Measurements from ENCODE around the gene SRP72. TPM values are rescaled to one million over a fixed set of nuclear protein-coding genes. Genes with fewer than 3 reads are reported as not detected.

SRP72 gene
- total RNA-seq, 1 donor from 2014 or later: 142 TPM

- H3K36me3 Mint-ChIP-seq (ENCODE audit: low read depth, unreplicated experiment): no peaks in the 10 kb centered on the region
- H3K4me3 Mint-ChIP-seq (ENCODE audit: unreplicated experiment): peak overlapping the region; percentile 81
- H3K9me3 Mint-ChIP-seq (ENCODE audit: unreplicated experiment): no peaks in the 10 kb centered on the region
- no peak overlapping the region for H3K27ac Mint-ChIP-seq (ENCODE audit: unreplicated experiment)
- H3K4me1 Mint-ChIP-seq (ENCODE audit: unreplicated experiment): no peaks in the 10 kb centered on the region
- DNase-seq (ENCODE audit: low spot score): peak; percentile 87
- H3K27me3 Mint-ChIP-seq (ENCODE audit: unreplicated experiment): peaks cover 9% of the 10 kb centered on the region
- no peak for TF ChIP-seq CTCF (IDR thresholded peaks at IDR 0.05; ENCODE audit: unreplicated experiment)
These were observed 63.1 kb downstream of the SRP72 start for GRCh38 chr4:56530269-56531148.

- no peaks in the 10 kb centered on the region for H3K9me3 Mint-ChIP-seq (ENCODE audit: unreplicated experiment)
- TF ChIP-seq CTCF (IDR thresholded peaks at IDR 0.05; ENCODE audit: unreplicated experiment): no peak
- H3K4me3 Mint-ChIP-seq (ENCODE audit: unreplicated experiment): no peak overlapping the region
- H3K36me3 Mint-ChIP-seq (ENCODE audit: low read depth, unreplicated experiment): no peaks in the 10 kb centered on the region
- H3K27me3 Mint-ChIP-seq (ENCODE audit: unreplicated experiment): peaks cover 9% of the 10 kb centered on the region
- H3K4me1 Mint-ChIP-seq (ENCODE audit: unreplicated experiment): no peaks in the 10 kb centered on the region
- DNase-seq (ENCODE audit: low spot score): no peak
- no peak overlapping the region for H3K27ac Mint-ChIP-seq (ENCODE audit: unreplicated experiment)
These were observed 63.8 kb downstream of the SRP72 start for GRCh38 chr4:56531149-56531770.

- Mint-ChIP-seq H3K27ac (ENCODE audit: unreplicated experiment) (no peak overlapping the region), H3K4me1 (ENCODE audit: unreplicated experiment) (no peaks in the 10 kb centered on the region), H3K4me3 (ENCODE audit: unreplicated experiment) (no peak overlapping the region), H3K9me3 (ENCODE audit: unreplicated experiment) (no peaks in the 10 kb centered on the region), H3K36me3 (ENCODE audit: low read depth, unreplicated experiment) (no peaks in the 10 kb centered on the region), H3K27me3 (ENCODE audit: unreplicated experiment) (peaks cover 9% of the 10 kb centered on the region)
- no peak for TF ChIP-seq CTCF (IDR thresholded peaks at IDR 0.05; ENCODE audit: unreplicated experiment)
- DNase-seq (ENCODE audit: low spot score): no peak
These were observed 64.4 kb downstream of the SRP72 start for GRCh38 chr4:56531823-56532222.

GRCh38 chr4:56532239-56532638 lies 64.8 kb downstream of the SRP72 start:
- H3K27ac Mint-ChIP-seq (ENCODE audit: unreplicated experiment): no peak overlapping the region

More at GRCh38 chr4:56532239-56532638, 64.8 kb downstream of the SRP72 start:
- no peaks in the 10 kb centered on the region for H3K36me3 Mint-ChIP-seq (ENCODE audit: low read depth, unreplicated experiment)
- no peak for DNase-seq (ENCODE audit: low spot score)
- H3K4me1 Mint-ChIP-seq (ENCODE audit: unreplicated experiment): no peaks in the 10 kb centered on the region
- no peak for TF ChIP-seq CTCF (IDR thresholded peaks at IDR 0.05; ENCODE audit: unreplicated experiment)
- H3K9me3 Mint-ChIP-seq (ENCODE audit: unreplicated experiment): no peaks in the 10 kb centered on the region
- no peak overlapping the region for H3K4me3 Mint-ChIP-seq (ENCODE audit: unreplicated experiment)
- peaks cover 9% of the 10 kb centered on the region for H3K27me3 Mint-ChIP-seq (ENCODE audit: unreplicated experiment)

All from endothelial cell (in vitro differentiated cells).